ENCODE measurements around the gene DUT. TPM values are rescaled to one million over a fixed set of nuclear protein-coding genes. Genes with fewer than 3 reads are reported as not detected.
"Not testable (repeated sequence)": the region's sequence is repeated elsewhere in the genome, so short reads cannot be mapped to it uniquely, and the experiment has no call there.

Gene DUT
- total RNA-seq, 1 experiment from 2014 or later: 85.2 TPM

DNA sequence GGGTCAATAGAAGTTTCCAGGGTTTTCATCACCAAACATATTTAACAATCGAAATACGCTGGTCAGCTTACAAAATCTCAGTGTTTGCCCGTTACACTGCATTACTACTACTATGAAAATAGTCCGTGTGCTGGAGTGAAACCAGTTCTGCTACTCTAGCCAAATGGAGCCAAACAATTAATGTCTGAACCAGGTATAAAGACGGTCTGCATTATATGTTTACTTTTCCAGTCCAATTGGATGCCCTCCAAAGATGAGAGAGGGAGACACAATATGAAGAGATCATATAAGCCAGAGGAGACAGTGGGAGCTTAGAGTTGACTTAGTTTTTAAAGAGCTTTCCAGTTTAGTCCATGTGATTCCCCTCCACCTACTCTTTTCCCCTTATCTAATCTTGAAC is 6.3 kb upstream of the DUT start:
- no peak overlapping the region for H3K9ac ChIP-seq (ENCODE audit: low read length)
- no TSS peak for BruUV-seq (replicated peaks)
- no peaks in the 10 kb centered on the region for H3K9me2 ChIP-seq (replicated peaks; ENCODE audit: low read length)
- H4K20me1 ChIP-seq (ENCODE audit: low read length): no peaks in the 10 kb centered on the region
- H3K9me3 ChIP-seq (ENCODE audit: low read length): no peaks in the 10 kb centered on the region
- DNase-seq (peak; percentile 7), ATAC-seq (no peak)
- no peak overlapping the region for H3K27ac ChIP-seq (ENCODE audit: low read length)
- H3F3A ChIP-seq (ENCODE audit: low read length, unreplicated experiment): no peaks in the 10 kb centered on the region
- CTCF ChIA-PET: no interaction called here
- peaks cover 3% of the 10 kb centered on the region for H3K79me2 ChIP-seq (ENCODE audit: low read length)
- no peaks in the 10 kb centered on the region for H3K27me3 ChIP-seq (ENCODE audit: low read length)
- H3K36me3 ChIP-seq (ENCODE audit: low read depth, low read length): no peaks in the 10 kb centered on the region
- no peak overlapping the region for H2AFZ ChIP-seq (ENCODE audit: low read length)
- H3K4me2 ChIP-seq (ENCODE audit: low read length): no peak overlapping the region
- H3K4me1 ChIP-seq (ENCODE audit: insufficient read depth, low read length): peaks cover 3% of the 10 kb centered on the region; the same call in 1 of the 2 replicates
- POLR2A ChIA-PET (ENCODE audit: unreplicated experiment): no interaction called here
- intact Hi-C loops (cut with micrococcal nuclease): no loop called here
- TF ChIP-seq, protein P1, sequence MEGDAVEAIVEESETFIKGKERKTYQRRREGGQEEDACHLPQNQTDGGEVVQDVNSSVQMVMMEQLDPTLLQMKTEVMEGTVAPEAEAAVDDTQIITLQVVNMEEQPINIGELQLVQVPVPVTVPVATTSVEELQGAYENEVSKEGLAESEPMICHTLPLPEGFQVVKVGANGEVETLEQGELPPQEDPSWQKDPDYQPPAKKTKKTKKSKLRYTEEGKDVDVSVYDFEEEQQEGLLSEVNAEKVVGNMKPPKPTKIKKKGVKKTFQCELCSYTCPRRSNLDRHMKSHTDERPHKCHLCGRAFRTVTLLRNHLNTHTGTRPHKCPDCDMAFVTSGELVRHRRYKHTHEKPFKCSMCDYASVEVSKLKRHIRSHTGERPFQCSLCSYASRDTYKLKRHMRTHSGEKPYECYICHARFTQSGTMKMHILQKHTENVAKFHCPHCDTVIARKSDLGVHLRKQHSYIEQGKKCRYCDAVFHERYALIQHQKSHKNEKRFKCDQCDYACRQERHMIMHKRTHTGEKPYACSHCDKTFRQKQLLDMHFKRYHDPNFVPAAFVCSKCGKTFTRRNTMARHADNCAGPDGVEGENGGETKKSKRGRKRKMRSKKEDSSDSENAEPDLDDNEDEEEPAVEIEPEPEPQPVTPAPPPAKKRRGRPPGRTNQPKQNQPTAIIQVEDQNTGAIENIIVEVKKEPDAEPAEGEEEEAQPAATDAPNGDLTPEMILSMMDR (conservative IDR thresholded peaks at IDR 0.05; ENCODE audit: low read depth, low read length): no peak
- TF ChIP-seq EZH2 (IDR thresholded peaks at IDR 0.05; ENCODE audit: low read length, unreplicated experiment): no peak
- TF ChIP-seq EZH2phosphoT487 (IDR thresholded peaks at IDR 0.05; ENCODE audit: borderline replicate concordance, low read length): no peak
- no peak overlapping the region for H3K4me3 ChIP-seq (ENCODE audit: low read length)

DNA sequence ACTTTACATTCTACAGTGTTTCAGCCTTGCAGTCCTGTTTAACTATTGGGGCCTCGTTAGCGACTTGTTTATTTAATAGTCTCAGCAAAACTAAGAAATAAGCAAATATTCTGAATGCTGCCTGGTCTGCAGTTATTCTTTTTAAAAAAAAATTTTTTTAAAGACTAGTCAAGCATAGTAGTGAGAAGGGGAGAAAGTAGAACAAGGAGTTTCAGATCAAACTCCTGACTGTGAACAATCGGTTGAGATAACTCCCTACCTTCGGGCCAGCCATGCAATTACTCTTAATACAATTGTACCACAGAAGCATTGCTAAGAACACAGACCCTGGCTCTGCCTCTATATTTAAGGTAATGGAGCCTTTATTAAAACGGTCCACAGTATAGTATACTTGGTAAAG is 5.8 kb upstream of the DUT start:
- CTCF ChIA-PET: no interaction called here

DNA sequence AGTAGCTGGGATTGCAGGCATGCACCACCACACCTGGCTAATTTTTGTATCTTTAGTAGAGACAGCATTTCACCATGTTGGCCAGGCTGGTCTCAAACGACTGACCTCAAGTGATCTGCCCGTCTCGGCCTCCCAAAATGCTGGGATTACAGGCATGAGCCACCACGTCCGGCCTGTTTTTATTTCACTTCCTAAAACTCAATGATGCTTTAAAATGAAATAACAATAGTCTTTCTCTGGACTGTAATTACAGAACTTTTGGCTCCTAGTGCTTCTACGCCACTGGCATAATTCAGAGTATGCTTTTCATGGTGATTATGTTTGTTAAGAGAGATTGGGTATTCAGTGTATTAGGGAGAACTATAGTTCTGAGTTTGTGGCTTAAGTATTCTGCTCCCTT is 5.0 kb upstream of the DUT start:
- intact Hi-C loops (cut with micrococcal nuclease); H4K20me1 ChIP-seq (ENCODE audit: low read length); H3F3A ChIP-seq (ENCODE audit: low read length, unreplicated experiment); POLR2A ChIA-PET (ENCODE audit: unreplicated experiment); ATAC-seq; H3K27ac ChIP-seq (ENCODE audit: low read length); BruUV-seq (replicated peaks); H3K4me2 ChIP-seq (ENCODE audit: low read length); H3K9ac ChIP-seq (ENCODE audit: low read length); H3K4me3 ChIP-seq (ENCODE audit: low read length); H3K27me3 ChIP-seq (ENCODE audit: low read length); H3K36me3 ChIP-seq (ENCODE audit: low read depth, low read length); H2AFZ ChIP-seq (ENCODE audit: low read length); H3K79me2 ChIP-seq (ENCODE audit: low read length); H3K4me1 ChIP-seq (ENCODE audit: insufficient read depth, low read length); CTCF ChIA-PET; DNase-seq; H3K9me2 ChIP-seq (replicated peaks; ENCODE audit: low read length); H3K9me3 ChIP-seq (ENCODE audit: low read length): not testable (repeated sequence)

More for the DNA sequence above, 5.8 kb upstream of the DUT start:
- no peaks in the 10 kb centered on the region for H3K9me3 ChIP-seq (ENCODE audit: low read length)
- POLR2A ChIA-PET (ENCODE audit: unreplicated experiment): no interaction called here
- no peak overlapping the region for H3K27ac ChIP-seq (ENCODE audit: low read length)
- no peak overlapping the region for H3K4me2 ChIP-seq (ENCODE audit: low read length)
- no peaks in the 10 kb centered on the region for H3K36me3 ChIP-seq (ENCODE audit: low read depth, low read length)
- no peak overlapping the region for H3K9ac ChIP-seq (ENCODE audit: low read length)
- BruUV-seq (replicated peaks): no TSS peak
- peaks cover 8% of the 10 kb centered on the region for H3K79me2 ChIP-seq (ENCODE audit: low read length)
- H3K9me2 ChIP-seq (replicated peaks; ENCODE audit: low read length): no peaks in the 10 kb centered on the region
- ATAC-seq: no peak
- peaks cover 6% of the 10 kb centered on the region; the same call in 1 of the 2 replicates for H3K4me1 ChIP-seq (ENCODE audit: insufficient read depth, low read length)
- no peak for DNase-seq
- no peak overlapping the region for H2AFZ ChIP-seq (ENCODE audit: low read length)
- TF ChIP-seq EZH2phosphoT487 (IDR thresholded peaks at IDR 0.05; ENCODE audit: borderline replicate concordance, low read length): no peak
- TF ChIP-seq, protein P1 (conservative IDR thresholded peaks at IDR 0.05; ENCODE audit: low read depth, low read length): no peak
- TF ChIP-seq EZH2 (IDR thresholded peaks at IDR 0.05; ENCODE audit: low read length, unreplicated experiment): no peak
- H3K27me3 ChIP-seq (ENCODE audit: low read length): no peaks in the 10 kb centered on the region
- H3F3A ChIP-seq (ENCODE audit: low read length, unreplicated experiment): no peaks in the 10 kb centered on the region
- H4K20me1 ChIP-seq (ENCODE audit: low read length): no peaks in the 10 kb centered on the region
- H3K4me3 ChIP-seq (ENCODE audit: low read length): no peak overlapping the region
- intact Hi-C loops (cut with micrococcal nuclease): no loop called here
